Common myeloid progenitor, CD34-positive (primary cell): ENCODE data around the gene MTHFD2L.
A peak's percentile ranks its signal among the peaks of the same experiment; 100 is the strongest.

ENCODE experiments used
- CTCF ChIA-PET: fragments of 350-600 bp; sonication (Branson Sonifier 250); formaldehyde crosslinking; loops from one replicate; lab custom pipeline; 2021; ENCODE audit warnings: antibody characterized with exemption; lab: Charles Lee
- POLR2A ChIA-PET: fragments of 350-600 bp; sonication (Branson Sonifier 250); formaldehyde crosslinking; loops from one replicate; lab custom pipeline; 2021; ENCODE audit warnings: antibody characterized with exemption; lab: Charles Lee
- DNase-seq, 3 donors: peaks; one replicate each; pipeline versions ENCODE4 v3.0.0 to v3.0.0-alpha.2; 2013
- H3K27ac ChIP-seq, 2 experiments: 1 replicate in 1 of 2; 2 replicates in 1 of 2; pipeline ENCODE4 v1.7.0; 2013; ENCODE audit warnings: inconsistent platforms in 2 of 2, low read length in 2 of 2, mild to moderate bottlenecking in 2 of 2, low read depth in 1 of 2, moderate library complexity in 1 of 2; ENCODE audit not compliant: severe bottlenecking in 2 of 2, insufficient read depth in 1 of 2, poor library complexity in 1 of 2
- H3K27me3 ChIP-seq, 5 experiments: replicated peaks in 2 of 5; 1 replicate in 3 of 5; 2 replicates in 2 of 5; pipeline versions ENCODE4 v1.6.1 to v1.7.0; 2013; ENCODE audit warnings: low read length in 4 of 5, mild to moderate bottlenecking in 2 of 5, moderate library complexity in 2 of 5, inconsistent platforms in 1 of 5; ENCODE audit not compliant: insufficient read depth in 5 of 5, control insufficient read depth in 4 of 5
- H3K36me3 ChIP-seq, 4 experiments: 1 replicate in 2 of 4; 2 replicates in 2 of 4; pipeline versions ENCODE4 v1.6.1 to v1.7.0; 2013; ENCODE audit warnings: low read length in 3 of 4, control low read depth in 1 of 4, mild to moderate bottlenecking in 1 of 4; ENCODE audit not compliant: control insufficient read depth in 4 of 4, insufficient read depth in 4 of 4
- H3K4me1 ChIP-seq, 4 experiments: 1 replicate in 3 of 4; 2 replicates in 1 of 4; pipeline versions ENCODE4 v1.6.1 to v1.7.1; 2013; ENCODE audit warnings: low read length in 3 of 4, mild to moderate bottlenecking in 3 of 4, control low read depth in 1 of 4, inconsistent platforms in 1 of 4, moderate library complexity in 1 of 4; ENCODE audit not compliant: control insufficient read depth in 4 of 4, insufficient read depth in 4 of 4; ENCODE audit errors: control extremely low read depth in 1 of 4
- H3K4me3 ChIP-seq, 7 experiments: 1 replicate in 4 of 7; 2 replicates in 3 of 7; pipeline versions ENCODE4 v1.5.1 to v1.7.0; 2013; ENCODE audit warnings: mild to moderate bottlenecking in 7 of 7, low read length in 6 of 7, moderate library complexity in 6 of 7, inconsistent platforms in 2 of 7, low read depth in 2 of 7, control low read depth in 1 of 7; ENCODE audit not compliant: insufficient read depth in 4 of 7, control insufficient read depth in 1 of 7; ENCODE audit errors: extremely low read depth in 1 of 7
- H3K9me3 ChIP-seq, 5 experiments: 1 replicate in 4 of 5; 2 replicates in 1 of 5; pipeline versions ENCODE4 v1.6.1 to v1.7.1; 2013; ENCODE audit warnings: low read length in 4 of 5, mild to moderate bottlenecking in 2 of 5, inconsistent platforms in 1 of 5, low read depth in 1 of 5, moderate library complexity in 1 of 5; ENCODE audit not compliant: control insufficient read depth in 4 of 5, insufficient read depth in 2 of 5; ENCODE audit errors: control extremely low read depth in 1 of 5
- WGBS: methylation state at CpG from one replicate; pipeline ENCODE4 v1.1.5; 2013; ENCODE audit not compliant: insufficient coverage; 5-methylcytosine and 5-hydroxymethylcytosine counted together

MTHFD2L gene

GRCh38 chr4:74304095-74304625 lies 146.2 kb downstream of the MTHFD2L start:
- Histone ChIP-seq H3K27me3 (no peaks in the 10 kb centered on the region), H3K36me3 (peaks cover 0 to 7% (median 4%) of the 10 kb centered on the region in 4 experiments), H3K9me3 (no peaks in the 10 kb centered on the region), H3K27ac (no peak overlapping the region), H3K4me1 (peaks cover 0 to 28% (median 4%) of the 10 kb centered on the region in 4 experiments), H3K4me3 (no peak overlapping the region)
- DNase-seq = no peak
- 81% methylated on average over 4 of the region's 4 CpGs for WGBS
- POLR2A ChIA-PET = no interaction called here
- CTCF ChIA-PET = interaction anchor here (0.7 to 1.6 kb wide), 4 partner anchors 8 to 320 kb away, joined by 3 to 10 read pairs (median 4); no protein-coding TSS in a partner anchor

- ChIA-PET CTCF (interaction anchor here (0.9 to 1.4 kb wide), 5 partner anchors 60 to 116 kb away, joined by 3 to 5 read pairs (median 3); partner anchors contain the start of gene EREG), POLR2A (no interaction called here)
- peaks cover 0 to 8% (median 4%) of the 10 kb centered on the region in 4 experiments for H3K36me3 ChIP-seq
- no peak for DNase-seq
- no peak overlapping the region for H3K4me3 ChIP-seq
- H3K4me1 ChIP-seq = peaks cover 1 to 36% (median 9%) of the 10 kb centered on the region in 4 experiments
- no peaks in the 10 kb centered on the region for H3K9me3 ChIP-seq
- no peaks in the 10 kb centered on the region for H3K27me3 ChIP-seq
- no peak overlapping the region for H3K27ac ChIP-seq
- 100% methylated on average over 1 of the region's 1 CpG for WGBS
These were observed 147.1 kb downstream of the MTHFD2L start for GRCh38 chr4:74305000-74305399.

DNA sequence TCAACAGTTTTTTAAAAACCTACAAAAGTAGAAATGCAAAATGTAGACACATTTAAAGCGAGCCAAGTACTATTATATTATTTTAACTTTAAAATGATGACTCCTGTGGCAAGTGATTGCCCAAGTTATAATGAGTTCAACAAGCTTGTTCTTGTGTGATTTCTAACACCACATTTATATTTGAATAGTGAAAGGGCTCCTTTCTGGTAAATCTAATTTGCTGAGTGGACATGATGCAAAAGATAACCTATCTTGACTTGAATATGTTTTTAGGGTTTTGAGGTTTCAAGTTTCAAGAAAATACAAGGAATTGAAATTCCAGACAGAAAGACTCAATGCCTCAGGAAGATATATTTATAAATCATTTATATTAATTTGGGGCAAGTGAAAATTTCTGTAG lies 149.3 kb downstream of the MTHFD2L start:
- Histone ChIP-seq H3K9me3 (no peaks in the 10 kb centered on the region), H3K36me3 (peaks cover 0 to 6% (median 4%) of the 10 kb centered on the region in 4 experiments), H3K27me3 (no peaks in the 10 kb centered on the region), H3K4me1 (peaks cover 1 to 40% (median 9%) of the 10 kb centered on the region in 4 experiments), H3K4me3 (no peak overlapping the region), H3K27ac (no peak overlapping the region)
- DNase-seq = no peak
- POLR2A ChIA-PET = interaction anchor here (1.4 kb wide), 1 partner anchor 78 kb away, joined by 4 read pairs; no protein-coding TSS in a partner anchor
- CTCF ChIA-PET = interaction anchor here (2.3 to 3.0 kb wide), 2 partner anchors 11 to 78 kb away, joined by 6 to 18 read pairs; no protein-coding TSS in a partner anchor
- WGBS = no CpG with 5 or more reads among the region's 1 CpG

GRCh38 chr4:74308215-74308614 lies 150.3 kb downstream of the MTHFD2L start, which contains the start of gene EPGN:
Gene EPGN (plus strand): TSS chr4:74308470. CDS start chr4:74308534, 64 bp downstream.
- no peaks in the 10 kb centered on the region for H3K27me3 ChIP-seq
- ChIA-PET POLR2A (no interaction called here), CTCF (interaction anchor here (2.3 to 3.0 kb wide), 3 partner anchors 10 to 79 kb away, joined by 6 to 18 read pairs (median 13); no protein-coding TSS in a partner anchor)
- H3K4me1 ChIP-seq = peaks cover 1 to 40% (median 9%) of the 10 kb centered on the region in 4 experiments
- WGBS = no CpG with 5 or more reads among the region's 5 CpGs
- H3K27ac ChIP-seq = peak within 1 kb of the TSS in 1 of 2 experiments; percentile 1
- peak within 1 kb of the TSS in 2 of 7 experiments; percentile 7 to 28 for H3K4me3 ChIP-seq
- no peak for DNase-seq
- no peaks in the 10 kb centered on the region for H3K9me3 ChIP-seq
- H3K36me3 ChIP-seq = peaks cover 0 to 6% (median under 1%) of the 10 kb centered on the region in 4 experiments

GRCh38 chr4:74309223-74309622 lies 151.3 kb downstream of the MTHFD2L start:
- Histone ChIP-seq H3K27me3 (no peaks in the 10 kb centered on the region), H3K4me1 (peaks cover 1 to 42% (median 10%) of the 10 kb centered on the region in 4 experiments), H3K9me3 (no peaks in the 10 kb centered on the region), H3K27ac (peak overlapping the region in 1 of 2 experiments; percentile 1), H3K36me3 (peaks cover 0 to 8% (median 2%) of the 10 kb centered on the region in 4 experiments), H3K4me3 (no peak overlapping the region)
- DNase-seq = peak in 2 of 3 donors; percentile 55 to 65
- ChIA-PET CTCF (interaction anchor here (0.7 to 3.0 kb wide), 6 partner anchors 9 to 131 kb away, joined by 3 to 18 read pairs (median 6); no protein-coding TSS in a partner anchor), POLR2A (no interaction called here)

- Histone ChIP-seq H3K9me3 (no peaks in the 10 kb centered on the region), H3K4me1 (peaks cover 5 to 50% (median 18%) of the 10 kb centered on the region in 4 experiments), H3K4me3 (no peak overlapping the region), H3K27ac (no peak overlapping the region), H3K36me3 (peaks cover 0 to 4% (median 2%) of the 10 kb centered on the region in 4 experiments), H3K27me3 (no peaks in the 10 kb centered on the region)
- ChIA-PET POLR2A (no interaction called here), CTCF (interaction anchor here (0.8 to 2.1 kb wide), 6 partner anchors 9 to 363 kb away, joined by 3 to 7 read pairs (median 4); no protein-coding TSS in a partner anchor)
- peak; percentile 77 to 85 (median 81) for DNase-seq
- 80% methylated on average over 1 of the region's 4 CpGs for WGBS
These were observed 153.9 kb downstream of the MTHFD2L start for GRCh38 chr4:74311696-74312313.
